Measurements from ENCODE around the gene SIN3A. TPM values are rescaled to one million over a fixed set of nuclear protein-coding genes. Genes with fewer than 3 reads are reported as not detected.

Gene SIN3A
- total RNA-seq, 2 donors from 2014 or later = 51.0 to 98.6 TPM

DNA sequence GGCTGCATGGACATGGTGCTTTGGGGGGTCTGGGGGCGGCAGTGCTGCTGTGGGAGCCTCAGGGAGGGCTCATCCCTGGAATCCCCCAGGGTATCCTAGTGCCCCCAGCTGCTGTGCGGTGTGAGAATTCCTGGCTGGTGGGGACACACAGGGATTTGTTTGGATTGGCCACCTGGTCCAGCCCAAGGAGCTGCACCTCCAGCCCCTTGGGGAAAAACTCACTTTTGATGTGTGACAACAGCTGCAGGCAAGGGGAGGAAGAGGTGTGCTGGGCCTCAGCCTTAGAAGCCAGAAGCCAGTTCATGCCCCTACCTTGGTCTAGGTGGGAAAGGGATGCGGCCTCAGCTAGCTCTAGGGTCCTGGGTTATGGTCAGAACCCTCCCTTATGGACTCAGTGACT lies 124.0 kb downstream of the SIN3A start:
- intact Hi-C loops (cut with DNase I) = no loop called here
- Histone ChIP-seq H3K4me3 (no peak overlapping the region), H3K27me3 (replicated peaks; ENCODE audit: insufficient read depth) (no peaks in the 10 kb centered on the region), H3K27ac (no peak overlapping the region), H3K36me3 (no peaks in the 10 kb centered on the region), H3K9me3 (no peaks in the 10 kb centered on the region), H3K4me1 (replicated peaks) (no peaks in the 10 kb centered on the region)
- DNase-seq (ENCODE audit: low spot score) = no peak
- TF ChIP-seq POLR2AphosphoS5 (IDR thresholded peaks at IDR 0.05) = no peak
- TF ChIP-seq, protein P1, sequence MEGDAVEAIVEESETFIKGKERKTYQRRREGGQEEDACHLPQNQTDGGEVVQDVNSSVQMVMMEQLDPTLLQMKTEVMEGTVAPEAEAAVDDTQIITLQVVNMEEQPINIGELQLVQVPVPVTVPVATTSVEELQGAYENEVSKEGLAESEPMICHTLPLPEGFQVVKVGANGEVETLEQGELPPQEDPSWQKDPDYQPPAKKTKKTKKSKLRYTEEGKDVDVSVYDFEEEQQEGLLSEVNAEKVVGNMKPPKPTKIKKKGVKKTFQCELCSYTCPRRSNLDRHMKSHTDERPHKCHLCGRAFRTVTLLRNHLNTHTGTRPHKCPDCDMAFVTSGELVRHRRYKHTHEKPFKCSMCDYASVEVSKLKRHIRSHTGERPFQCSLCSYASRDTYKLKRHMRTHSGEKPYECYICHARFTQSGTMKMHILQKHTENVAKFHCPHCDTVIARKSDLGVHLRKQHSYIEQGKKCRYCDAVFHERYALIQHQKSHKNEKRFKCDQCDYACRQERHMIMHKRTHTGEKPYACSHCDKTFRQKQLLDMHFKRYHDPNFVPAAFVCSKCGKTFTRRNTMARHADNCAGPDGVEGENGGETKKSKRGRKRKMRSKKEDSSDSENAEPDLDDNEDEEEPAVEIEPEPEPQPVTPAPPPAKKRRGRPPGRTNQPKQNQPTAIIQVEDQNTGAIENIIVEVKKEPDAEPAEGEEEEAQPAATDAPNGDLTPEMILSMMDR (IDR thresholded peaks at IDR 0.05) = no peak
- no peak for TF ChIP-seq POLR2A (IDR thresholded peaks at IDR 0.05)
- 94% methylated on average over 3 of the region's 3 CpGs for WGBS

DNA sequence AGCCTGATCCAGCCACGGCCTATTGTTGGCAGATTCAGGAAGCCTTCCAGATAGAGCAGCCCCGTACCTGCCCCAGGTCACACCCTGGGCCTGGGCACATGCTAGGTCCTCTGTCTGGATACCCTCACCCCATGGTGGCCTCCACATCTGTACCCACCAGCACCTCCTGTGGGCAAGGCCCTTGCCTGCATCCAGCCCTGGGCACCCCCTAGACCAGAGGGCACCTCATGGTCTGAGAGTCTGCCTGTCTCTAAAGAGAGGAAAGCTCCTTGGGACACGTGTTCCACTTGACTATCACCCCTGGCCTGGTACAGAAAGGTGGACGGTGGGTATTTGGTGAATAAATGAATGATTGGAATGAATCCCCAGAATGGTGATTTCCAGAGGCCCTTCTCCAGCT lies 124.5 kb downstream of the SIN3A start:
- TF ChIP-seq POLR2AphosphoS5 (IDR thresholded peaks at IDR 0.05) = no peak
- TF ChIP-seq, protein P1 (IDR thresholded peaks at IDR 0.05) = no peak
- no peaks in the 10 kb centered on the region for H3K4me1 ChIP-seq (replicated peaks)
- H3K36me3 ChIP-seq = no peaks in the 10 kb centered on the region
- 85% methylated on average over 4 of the region's 4 CpGs for WGBS
- no peak overlapping the region for H3K4me3 ChIP-seq
- DNase-seq (ENCODE audit: low spot score) = no peak
- H3K9me3 ChIP-seq = no peaks in the 10 kb centered on the region
- no peaks in the 10 kb centered on the region for H3K27me3 ChIP-seq (replicated peaks; ENCODE audit: insufficient read depth)
- intact Hi-C loops (cut with DNase I) = no loop called here
- H3K27ac ChIP-seq = no peak overlapping the region

DNA sequence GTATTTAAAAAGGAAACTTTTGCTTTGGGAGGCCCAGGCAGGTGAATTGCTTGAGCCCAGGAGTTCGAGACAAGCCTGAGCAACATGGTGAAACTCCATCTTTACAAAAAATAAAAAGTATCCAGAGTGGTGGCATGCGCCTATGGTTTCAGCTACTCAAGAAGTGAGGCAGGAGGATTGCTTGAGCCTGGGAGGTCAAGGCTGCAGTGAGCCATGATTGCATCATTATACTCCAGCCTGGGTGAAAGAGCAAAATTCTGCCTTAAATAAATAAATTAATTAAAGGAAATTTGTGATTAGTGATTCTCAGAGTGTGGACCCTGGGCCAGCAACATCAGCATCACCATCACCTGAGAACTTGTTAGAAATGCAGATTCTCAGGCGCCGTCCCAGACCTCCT lies 125.6 kb downstream of the SIN3A start:
- H3K27ac ChIP-seq = no peak overlapping the region
- H3K36me3 ChIP-seq = no peaks in the 10 kb centered on the region
- no peaks in the 10 kb centered on the region for H3K9me3 ChIP-seq
- 86% methylated on average over 4 of the region's 4 CpGs for WGBS
- no peak for TF ChIP-seq POLR2A (IDR thresholded peaks at IDR 0.05)
- TF ChIP-seq, protein P1 (IDR thresholded peaks at IDR 0.05) = no peak
- TF ChIP-seq POLR2AphosphoS5 (IDR thresholded peaks at IDR 0.05) = no peak
- no peaks in the 10 kb centered on the region for H3K4me1 ChIP-seq (replicated peaks)
- intact Hi-C loops (cut with DNase I) = no loop called here
- no peaks in the 10 kb centered on the region for H3K27me3 ChIP-seq (replicated peaks; ENCODE audit: insufficient read depth)
- no peak overlapping the region for H3K4me3 ChIP-seq
- DNase-seq (ENCODE audit: low spot score) = no peak

DNA sequence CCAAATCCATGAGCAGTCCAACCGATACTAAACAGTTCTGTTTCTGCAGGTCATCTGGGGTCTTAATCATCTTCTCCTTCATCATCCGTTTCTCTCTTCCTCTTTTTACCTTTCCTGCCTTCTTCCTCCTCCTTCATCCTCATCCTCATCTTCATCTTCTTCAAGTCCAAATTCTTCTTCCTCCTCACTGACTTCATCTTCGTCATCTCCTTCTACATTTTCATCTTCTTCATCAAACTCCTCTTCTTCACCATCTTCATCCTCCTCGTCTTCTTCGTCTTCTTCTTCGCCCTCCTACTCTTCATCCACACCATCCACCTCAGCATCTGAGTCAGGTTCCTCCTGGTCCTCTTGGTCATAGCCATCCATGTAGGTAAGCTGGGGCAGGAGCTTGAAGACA lies 129.8 kb downstream of the SIN3A start:
- no peak overlapping the region for H3K27ac ChIP-seq
- no peak for DNase-seq (ENCODE audit: low spot score)
- intact Hi-C loops (cut with DNase I) = no loop called here
- TF ChIP-seq POLR2AphosphoS5 (IDR thresholded peaks at IDR 0.05) = no peak
- TF ChIP-seq POLR2A (IDR thresholded peaks at IDR 0.05) = no peak
- TF ChIP-seq, protein P1 (IDR thresholded peaks at IDR 0.05) = no peak
- WGBS = 91% methylated on average over 6 of the region's 6 CpGs
- H3K36me3 ChIP-seq = no peaks in the 10 kb centered on the region
- H3K9me3 ChIP-seq = no peaks in the 10 kb centered on the region
- H3K4me3 ChIP-seq = no peak overlapping the region
- no peaks in the 10 kb centered on the region for H3K27me3 ChIP-seq (replicated peaks; ENCODE audit: insufficient read depth)
- no peaks in the 10 kb centered on the region for H3K4me1 ChIP-seq (replicated peaks)

MicroRNAs encoded within 50 kb of the gene (microRNA counts, 767-probe panel; counts per million panel counts)
- microRNA hsa-miR-631 = 1,352 to 2,290 counts per million in 2 donors

Small RNA genes lying within 50 kb of the gene (microRNA-seq; reads per million reads assigned to microRNA genes)
- gene MIR631 = not detected

Small RNA genes lying within 50 kb of the gene (small RNA-seq; reads per million reads assigned to genes)
- 0 reads per million in 2 donors for gene AC105036.2

Other genes starting within 250 kb of the SIN3A start
- gene C15orf39, start 249.8 kb downstream of the SIN3A start, total RNA-seq = 10 to 100 TPM; 17.9 to 96.3 TPM
- gene GOLGA6C, start 193.4 kb downstream of the SIN3A start, total RNA-seq = 1 to 10 TPM in 1 of 2 donors, not detected in 1; 1.5 TPM
- not detected for gene GOLGA6D, start 168.9 kb downstream of the SIN3A start, total RNA-seq
- gene COMMD4, start 115.6 kb downstream of the SIN3A start, total RNA-seq = 100 to 1,000 TPM; 100 to 116 TPM
- 10 to 100 TPM; 46.0 to 79.5 TPM for gene NEIL1, start 104.7 kb downstream of the SIN3A start, total RNA-seq
- gene MAN2C1, start 83.1 kb downstream of the SIN3A start, total RNA-seq = 100 to 1,000 TPM; 184 to 238 TPM
- 10 to 100 TPM; 19.3 to 22.3 TPM for gene PTPN9, start 127.6 kb upstream of the SIN3A start, total RNA-seq
- 10 to 100 TPM; 17.7 to 21.6 TPM for gene SNUPN, start 174.0 kb upstream of the SIN3A start, total RNA-seq
- 100 to 1,000 TPM; 125 to 277 TPM for gene IMP3, start 188.5 kb upstream of the SIN3A start, total RNA-seq
- gene SNX33, start 196.2 kb upstream of the SIN3A start, total RNA-seq = 10 to 100 TPM; 23.6 to 25.6 TPM

All from prostate gland (tissue), 2 donors.